H1 (cell line): ENCODE data around the gene RAB1A. TPM values are rescaled to one million over a fixed set of nuclear protein-coding genes. Genes with fewer than 3 reads are reported as not detected.

ENCODE experiments used
- CTCF ChIA-PET: fragments of 300-600 bp; sonication (Branson Sonifier 250); formaldehyde crosslinking; loops from one replicate; lab custom pipeline; 2021; ENCODE audit not compliant: partially characterized antibody; lab: Charles Lee
- POLR2A ChIA-PET: fragments of 300-600 bp; sonication (Branson Sonifier 250); formaldehyde crosslinking; loops from one replicate; lab custom pipeline; 2021; ENCODE audit warnings: inconsistent platforms; ENCODE audit not compliant: partially characterized antibody; lab: Charles Lee
- DNase-seq, 2 experiments: peaks; one replicate each; pipeline versions ENCODE4 v3.0.0 to v3.0.0-alpha.2; 2010 to 2022; ENCODE audit warnings: low spot score in 2 of 2, low read depth in 1 of 2, mixed read lengths in 1 of 2
- FAIRE-seq: peaks from 2 replicates; lab custom pipeline; 2011; peaks lifted over from hg19 to GRCh38; lab: Jason Lieb, UNC
- H2AFZ ChIP-seq: 2 replicates; pipeline ENCODE4 v1.8.1; 2012; ENCODE audit warnings: low read length, inconsistent platforms
- H2AK5ac ChIP-seq: 2 replicates; pipeline ENCODE4 v1.6.1; 2013; ENCODE audit warnings: low read depth, low read length
- H2BK120ac ChIP-seq: replicated peaks from 2 replicates; pipeline ENCODE3; 2013; ENCODE audit warnings: low read depth, low read length, inconsistent platforms
- H2BK12ac ChIP-seq: 2 replicates; pipeline ENCODE4 v1.6.1; 2013; ENCODE audit warnings: low read depth, low read length
- H2BK15ac ChIP-seq: 2 replicates; pipeline ENCODE4 v1.6.1; 2013; ENCODE audit warnings: low read length
- H2BK20ac ChIP-seq: 2 replicates; pipeline ENCODE4 v1.6.1; 2013; ENCODE audit warnings: low read length
- H2BK5ac ChIP-seq: 2 replicates; pipeline ENCODE4 v1.6.1; 2013; ENCODE audit warnings: low read depth, low read length
- H3K14ac ChIP-seq: 2 replicates; pipeline ENCODE4 v1.6.1; 2013; ENCODE audit warnings: inconsistent platforms; ENCODE audit not compliant: insufficient read length
- H3K18ac ChIP-seq: 2 replicates; pipeline ENCODE4 v1.6.1; 2013; ENCODE audit warnings: low read length; ENCODE audit errors: extremely low read depth
- H3K23ac ChIP-seq: 2 replicates; pipeline ENCODE4 v1.6.1; 2013; ENCODE audit warnings: inconsistent platforms; ENCODE audit not compliant: insufficient read length
- H3K23me2 ChIP-seq: 2 replicates; pipeline ENCODE4 v1.6.1; 2013; ENCODE audit warnings: low read depth, low read length
- H3K27ac ChIP-seq: 2 replicates; pipeline ENCODE4 v1.6.1; 2011; ENCODE audit warnings: low read depth, low read length, inconsistent platforms
- H3K27me3 ChIP-seq, 4 experiments: replicated peaks in 1 of 4; 1 replicate in 1 of 4; 2 replicates in 3 of 4; pipeline versions ENCODE4 v1.6.1 to v1.8.1; 2011 to 2013; ENCODE audit warnings: low read length in 3 of 4, mild to moderate bottlenecking in 3 of 4, inconsistent platforms in 2 of 4, mixed read lengths in 2 of 4, moderate library complexity in 1 of 4; ENCODE audit not compliant: control insufficient read depth in 3 of 4, insufficient read depth in 3 of 4; ENCODE audit errors: extremely low read depth in 1 of 4
- H3K36me3 ChIP-seq, 4 experiments: 2 replicates each; pipeline versions ENCODE4 v1.6.1 to v1.8.1; 2011 to 2013; ENCODE audit warnings: mild to moderate bottlenecking in 4 of 4, low read length in 3 of 4, moderate library complexity in 2 of 4, control low read depth in 1 of 4, inconsistent platforms in 1 of 4; ENCODE audit not compliant: insufficient read depth in 4 of 4, control insufficient read depth in 2 of 4
- H3K4ac ChIP-seq: replicated peaks from 2 replicates; pipeline ENCODE3; 2013; ENCODE audit warnings: low read length, low read depth, mixed read lengths, inconsistent platforms; ENCODE audit not compliant: insufficient read length
- H3K4me1 ChIP-seq, 4 experiments: replicated peaks in 1 of 4; 1 replicate in 1 of 4; 2 replicates in 3 of 4; pipeline versions ENCODE4 v1.6.1 to v1.8.1; 2011 to 2013; ENCODE audit warnings: low read length in 3 of 4, inconsistent platforms in 2 of 4, mixed read lengths in 1 of 4; ENCODE audit not compliant: insufficient read depth in 4 of 4, control insufficient read depth in 3 of 4
- H3K4me2 ChIP-seq, 2 experiments: 2 replicates each; pipeline versions ENCODE4 v1.6.1 to v1.8.1; 2011 to 2013; ENCODE audit warnings: low read depth in 2 of 2, low read length in 2 of 2, control low read depth in 1 of 2, inconsistent platforms in 1 of 2, mild to moderate bottlenecking in 1 of 2; ENCODE audit not compliant: insufficient read depth in 1 of 2
- H3K4me3 ChIP-seq, 4 experiments: fragments of 200-600, 300-600 bp in 1 of 4; sonication (generic), shearing (Covaris generic), sonication (Bioruptor Twin) in 1 of 4; 2 replicates each; pipeline versions ENCODE4 v1.5.1 to v1.8.1; 2011 to 2016; ENCODE audit warnings: low read length in 4 of 4, low read depth in 3 of 4, control low read depth in 2 of 4, inconsistent platforms in 2 of 4, mild to moderate bottlenecking in 2 of 4, mixed read lengths in 1 of 4, moderate library complexity in 1 of 4; ENCODE audit not compliant: insufficient read depth in 2 of 4; ENCODE audit errors: extremely low read depth in 1 of 4
- H3K56ac ChIP-seq: replicated peaks from 2 replicates; pipeline ENCODE3; 2013; ENCODE audit warnings: low read depth, mild to moderate bottlenecking, mixed read lengths, low read length, inconsistent platforms; ENCODE audit not compliant: insufficient read length
- H3K79me1 ChIP-seq: 2 replicates; pipeline ENCODE4 v1.6.1; 2013; ENCODE audit warnings: low read depth, low read length, control low read depth
- H3K79me2 ChIP-seq, 2 experiments: 2 replicates each; pipeline versions ENCODE4 v1.6.1 to v1.8.1; 2012 to 2013; ENCODE audit warnings: low read length in 2 of 2, mild to moderate bottlenecking in 2 of 2, inconsistent platforms in 1 of 2; ENCODE audit not compliant: insufficient read depth in 2 of 2, control insufficient read depth in 1 of 2
- H3K9ac ChIP-seq, 4 experiments: replicated peaks in 1 of 4; 1 replicate in 1 of 4; 2 replicates in 3 of 4; pipeline versions ENCODE4 v1.6.1 to v1.8.1; 2011 to 2013; ENCODE audit warnings: low read depth in 3 of 4, low read length in 3 of 4, control low read depth in 2 of 4, mild to moderate bottlenecking in 2 of 4, moderate library complexity in 2 of 4, inconsistent platforms in 1 of 4; ENCODE audit errors: extremely low read depth in 1 of 4
- H3K9me3 ChIP-seq, 2 experiments: 2 replicates each; pipeline versions ENCODE4 v1.6.1 to v1.8.1; 2012 to 2013; ENCODE audit warnings: mild to moderate bottlenecking in 2 of 2, moderate library complexity in 2 of 2, control low read depth in 1 of 2, inconsistent platforms in 1 of 2, low read depth in 1 of 2, low read length in 1 of 2, mixed read lengths in 1 of 2; ENCODE audit not compliant: insufficient read depth in 2 of 2
- H4K20me1 ChIP-seq, 2 experiments: replicated peaks in 1 of 2; 2 replicates each; pipeline versions ENCODE3 to v1.8.1; 2011 to 2013; ENCODE audit warnings: inconsistent platforms in 2 of 2, low read length in 2 of 2, mild to moderate bottlenecking in 1 of 2; ENCODE audit not compliant: insufficient read depth in 2 of 2, control insufficient read depth in 1 of 2
- H4K5ac ChIP-seq: 2 replicates; pipeline ENCODE4 v1.6.1; 2013; ENCODE audit warnings: low read length, low read depth, mixed read lengths, inconsistent platforms; ENCODE audit not compliant: insufficient read length
- H4K8ac ChIP-seq: 2 replicates; pipeline ENCODE4 v1.8.0; 2013; ENCODE audit warnings: mild to moderate bottlenecking, moderate library complexity, low read length, inconsistent platforms; ENCODE audit not compliant: insufficient read depth; ENCODE audit errors: extremely low read depth
- H4K91ac ChIP-seq: replicated peaks from 2 replicates; pipeline ENCODE3; 2013; ENCODE audit warnings: low read length, mixed read lengths, inconsistent platforms; ENCODE audit not compliant: insufficient read length
- WGBS, 2 experiments: shearing (Covaris generic) in 1 of 2; methylation state at CpG; one replicate each; pipeline versions ENCODE4 v1.1.6 to v1.1.7; 2013 to 2015; ENCODE audit warnings: low lambda C conversion rate in 2 of 2, mixed read lengths in 2 of 2, inconsistent platforms in 1 of 2, low coverage in 1 of 2, missing lambda C conversion rate in 1 of 2; ENCODE audit not compliant: insufficient replicate concordance in 2 of 2, insufficient coverage in 1 of 2, insufficient read length in 1 of 2; ENCODE audit errors: extremely low coverage in 1 of 2, missing lambda C conversion rate in 1 of 2; 5-methylcytosine and 5-hydroxymethylcytosine counted together
- polyA plus RNA-seq, 7 experiments: library from polyadenylated mRNA; depleted of rRNA in 3 of 7; stranded (reverse) in 5 of 7; unstranded in 2 of 7; fragments of >200 nt in 5 of 7; fragments of 200-250 nt in 2 of 7; gene quantifications; 1 replicate in 5 of 7; 2 replicates in 1 of 7; 4 replicates in 1 of 7; pipeline versions ENCODE4 v1.2.1 to v1.2.3, GENCODE V29; 2011 to 2013; ENCODE audit warnings: missing spikeins in 2 of 7, mixed read lengths in 2 of 7
- total RNA-seq: library from RNA; stranded (reverse); fragmentation: NEBNext Ultra II Directional; extraction: Animal tissue kit (Norgen Biotek cat#: 25700); gene quantifications from 2 replicates; pipeline ENCODE4 v1.2.1, GENCODE V29; 2021

The RAB1A gene
- total and polyA plus RNA-seq, 2 of the 8 experiments (the other 6 are each of a cell fraction or from before 2014, with no cell fraction given), result 77.9 to 120 TPM

DNA sequence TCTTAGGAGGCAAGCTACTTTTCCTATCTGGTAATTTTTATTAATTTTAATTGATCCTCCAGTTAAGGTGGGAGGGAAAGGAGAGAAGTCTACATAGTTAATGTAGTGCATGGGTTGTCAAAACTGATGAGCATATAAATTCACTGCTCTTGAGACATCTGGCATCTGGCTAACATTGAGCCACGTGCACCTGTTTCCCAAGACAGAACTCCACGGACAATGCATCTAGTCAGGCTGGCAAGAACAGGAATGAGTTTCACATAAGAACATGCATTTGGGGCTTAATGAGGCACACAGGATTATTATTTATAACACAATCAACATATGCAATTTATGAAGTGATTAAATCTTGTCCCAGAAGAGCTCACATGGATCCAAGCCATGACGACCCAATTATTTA lies 16.2 kb upstream of the RAB1A start:
- Histone ChIP-seq H4K91ac (no peak overlapping the region), H3K23ac (no peak overlapping the region), H3K4ac (no peak overlapping the region), H4K5ac (no peak overlapping the region), H3K27me3 (no peaks in the 10 kb centered on the region), H3K56ac (no peak overlapping the region), H4K8ac (no peak overlapping the region), H2BK5ac (no peak overlapping the region), H3K14ac (no peak overlapping the region), H4K20me1 (no peaks in the 10 kb centered on the region), H3K36me3 (no peaks in the 10 kb centered on the region), H3K4me2 (no peak overlapping the region), H2BK15ac (no peak overlapping the region), H3K79me2 (no peaks in the 10 kb centered on the region), H3K27ac (no peak overlapping the region), H2AK5ac (no peak overlapping the region), H2BK12ac (no peak overlapping the region), H3K23me2 (no peaks in the 10 kb centered on the region), H2AFZ (no peak overlapping the region), H2BK20ac (no peak overlapping the region), H3K18ac (no peak overlapping the region), H3K9ac (no peak overlapping the region), H3K9me3 (no peaks in the 10 kb centered on the region), H2BK120ac (no peak overlapping the region), H3K79me1 (no peaks in the 10 kb centered on the region), H3K4me3 (no peak overlapping the region), H3K4me1 (no peaks in the 10 kb centered on the region)
- DNase-seq, result no peak
- ChIA-PET CTCF (interaction anchor here (0.8 to 1.0 kb wide), 2 partner anchors 26 to 41 kb away, joined by 3 to 5 read pairs; no protein-coding TSS in a partner anchor), POLR2A (interaction anchor here (0.6 to 1.1 kb wide), 2 partner anchors 42 to 86 kb away, joined by 3 read pairs; no protein-coding TSS in a partner anchor)
- FAIRE-seq, result no peak
- 89% methylated on average over 3 of the region's 3 CpGs; no CpG with 5 or more reads in 1 of the 2 experiments for WGBS, 2 experiments
